Measurements from ENCODE around the gene FTO.

Gene FTO

GRCh38 chr16:53911513-53911912 lies 207.6 kb downstream of the FTO start:
- H3K4me3 ChIP-seq (ENCODE audit: low read depth, low read length): no peak overlapping the region
- DNase-seq (ENCODE audit: low read depth): no peak

DNA sequence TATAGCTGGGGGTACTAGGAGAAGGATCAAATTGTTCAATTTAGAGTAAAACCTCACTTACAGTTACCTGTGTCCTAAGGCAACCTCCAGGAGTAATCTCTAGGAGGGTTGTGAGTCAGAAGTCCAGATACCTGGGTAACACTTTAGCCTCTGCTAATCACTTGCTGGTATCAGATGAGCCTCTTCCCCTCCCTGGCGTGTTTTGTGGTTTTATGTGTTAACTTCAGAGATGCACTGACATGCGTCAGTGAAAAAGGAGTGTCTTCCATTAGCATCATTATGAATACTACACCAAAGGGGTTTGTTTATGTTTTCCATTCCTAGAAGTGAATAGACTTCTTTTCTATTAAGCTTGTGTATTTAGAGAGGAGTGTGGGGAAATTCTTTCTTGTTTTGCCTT lies 208.2 kb downstream of the FTO start:
- DNase-seq (ENCODE audit: low read depth): no peak

GRCh38 chr16:53913099-53913870 lies 209.3 kb downstream of the FTO start:
- H3K4me3 ChIP-seq (ENCODE audit: low read depth, low read length): no peak overlapping the region
- DNase-seq (ENCODE audit: low read depth): peak; percentile 97

More for the DNA sequence above, 208.2 kb downstream of the FTO start:
- no peak overlapping the region for H3K4me3 ChIP-seq (ENCODE audit: low read depth, low read length)

DNA sequence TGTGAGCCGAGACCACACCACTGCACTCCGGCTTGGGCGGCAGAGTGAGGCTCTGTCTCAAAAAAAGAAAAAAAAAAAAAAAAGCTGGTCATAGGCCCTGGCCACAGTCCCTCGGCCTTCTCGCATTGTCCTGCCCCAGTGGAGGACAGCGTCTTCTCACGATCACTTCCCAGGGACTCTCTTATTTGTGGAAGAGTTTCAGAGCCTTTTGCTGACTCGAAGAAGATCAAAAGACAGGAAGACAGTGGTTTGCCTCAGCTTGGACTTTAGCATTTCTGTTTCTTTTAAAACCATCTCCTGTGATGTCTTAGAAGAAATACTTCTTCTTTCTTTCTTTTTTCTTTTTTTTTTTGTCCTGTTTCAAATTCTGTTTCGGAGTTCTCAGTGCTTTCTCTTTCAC lies 210.0 kb downstream of the FTO start:
- DNase-seq (ENCODE audit: low read depth): no peak
- no peak overlapping the region for H3K4me3 ChIP-seq (ENCODE audit: low read depth, low read length)

DNA sequence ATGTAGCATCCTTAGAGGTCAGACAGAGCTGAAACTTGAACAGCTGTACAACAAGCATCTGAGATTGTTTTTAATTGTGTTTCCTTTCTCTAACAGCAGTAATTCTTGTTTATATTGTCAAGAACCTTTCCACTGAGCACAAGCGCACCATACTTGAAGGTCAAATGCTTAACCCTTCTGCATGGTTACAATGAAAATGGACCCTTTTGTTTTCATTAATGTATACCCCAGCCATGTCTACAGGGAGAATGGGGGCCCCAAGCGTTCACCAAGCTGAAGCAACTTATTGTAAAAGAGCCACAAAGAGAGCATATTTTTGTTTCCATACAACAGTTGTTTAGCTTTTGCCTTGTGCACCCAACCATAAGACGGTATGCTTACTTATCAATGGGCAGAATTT lies 210.8 kb downstream of the FTO start:
- no peak overlapping the region for H3K4me3 ChIP-seq (ENCODE audit: low read depth, low read length)
- no peak for DNase-seq (ENCODE audit: low read depth)

DNA sequence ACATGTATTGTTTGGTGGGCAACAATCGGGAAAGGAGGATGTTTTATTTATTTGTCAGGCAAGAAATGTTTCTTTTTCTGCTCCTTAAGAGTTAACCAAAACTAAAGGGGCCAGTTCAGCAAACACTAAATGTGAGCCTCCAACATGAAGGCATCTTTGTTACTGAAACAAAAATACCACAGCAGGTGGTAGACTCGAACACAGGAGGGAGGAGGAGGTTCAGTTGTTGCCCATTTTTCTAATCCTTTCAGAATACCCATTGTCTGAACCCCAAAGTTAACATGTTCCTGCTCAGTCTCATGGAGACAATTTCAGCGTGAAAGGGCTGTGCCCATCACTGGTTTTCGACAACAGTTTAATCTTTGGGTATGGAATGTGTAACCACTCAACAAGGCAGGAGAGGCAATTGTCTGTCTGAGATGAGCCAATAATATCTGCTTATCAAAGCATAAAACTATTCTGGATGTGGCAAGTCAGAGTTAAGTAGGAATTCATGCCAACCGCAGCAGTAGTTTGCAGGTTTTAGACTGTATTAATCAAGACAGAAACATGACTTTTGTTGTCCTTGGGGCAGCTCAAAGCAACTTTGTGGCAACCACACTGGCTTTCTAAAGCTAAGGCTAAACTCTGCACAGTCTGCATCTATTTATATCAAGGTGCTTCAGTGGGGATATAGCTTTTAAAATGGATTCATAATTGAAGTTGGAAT lies 211.7 kb downstream of the FTO start:
- no peak overlapping the region for H3K4me3 ChIP-seq (ENCODE audit: low read depth, low read length)
- no peak for DNase-seq (ENCODE audit: low read depth)

DNA sequence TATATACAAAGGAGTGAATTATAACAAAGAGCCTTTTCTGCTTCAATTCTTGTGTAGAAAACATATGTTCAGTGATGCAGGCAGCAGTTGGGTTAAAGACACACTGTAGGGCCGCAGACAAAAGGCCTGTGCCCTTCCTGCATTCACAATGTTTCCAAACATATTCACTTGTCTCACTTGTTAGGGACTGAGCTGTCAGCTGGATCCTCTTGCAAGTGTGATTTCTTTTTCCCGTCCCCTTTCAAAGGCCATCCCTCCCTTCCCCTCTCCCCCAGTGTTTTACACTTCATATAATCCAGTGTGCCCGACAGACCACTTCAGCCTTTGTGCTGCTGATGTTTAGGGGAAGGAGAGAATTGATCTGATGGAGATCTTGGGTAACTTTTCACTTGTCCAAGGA lies 217.0 kb downstream of the FTO start:
- DNase-seq (ENCODE audit: low read depth): no peak
- H3K4me3 ChIP-seq (ENCODE audit: low read depth, low read length): no peak overlapping the region

DNA sequence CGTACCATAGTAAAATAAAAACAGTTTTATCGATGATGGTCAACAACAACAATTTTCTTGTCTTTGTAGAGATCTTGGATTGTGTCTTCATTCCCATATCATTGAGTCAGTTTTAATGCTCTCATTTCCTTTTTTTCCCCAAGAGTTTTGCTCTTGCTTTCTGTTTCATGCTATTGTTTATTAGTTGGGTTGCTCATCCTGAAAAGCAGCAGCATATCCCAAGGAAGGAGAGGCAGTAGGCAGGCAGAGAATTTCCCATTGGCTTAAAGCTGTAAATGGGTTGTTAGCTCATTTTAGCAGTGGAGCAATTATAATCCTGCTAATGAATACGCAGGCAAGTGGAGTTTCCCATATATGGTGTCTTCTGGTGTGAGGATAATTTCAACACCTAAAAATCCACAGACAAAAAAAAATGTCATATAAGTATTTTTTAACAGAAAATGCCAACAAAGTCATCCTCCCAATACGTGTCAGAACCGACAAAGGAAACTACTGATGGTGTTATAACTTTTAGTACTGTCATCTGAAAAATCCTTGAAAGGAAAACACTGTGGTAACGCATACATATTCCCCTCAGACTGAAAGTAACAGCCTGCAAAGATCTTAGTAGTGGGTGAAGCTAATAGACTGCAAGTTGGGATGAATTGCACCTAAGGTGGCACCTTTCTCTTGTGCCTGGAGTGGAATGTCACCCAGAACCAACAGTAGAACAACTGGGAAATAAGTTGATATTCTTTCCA lies 218.3 kb downstream of the FTO start:
- no peak overlapping the region for H3K4me3 ChIP-seq (ENCODE audit: low read depth, low read length)
- DNase-seq (ENCODE audit: low read depth): no peak

GRCh38 chr16:53922807-53923571 lies 219.0 kb downstream of the FTO start:
- DNase-seq (ENCODE audit: low read depth): no peak
- H3K4me3 ChIP-seq (ENCODE audit: low read depth, low read length): no peak overlapping the region

- no peak overlapping the region for H3K4me3 ChIP-seq (ENCODE audit: low read depth, low read length)
- no peak for DNase-seq (ENCODE audit: low read depth)
Measured at GRCh38 chr16:53924331-53925106, 220.6 kb downstream of the FTO start.

GRCh38 chr16:53925107-53925410 lies 221.1 kb downstream of the FTO start:
- no peak overlapping the region for H3K4me3 ChIP-seq (ENCODE audit: low read depth, low read length)
- no peak for DNase-seq (ENCODE audit: low read depth)

DNA sequence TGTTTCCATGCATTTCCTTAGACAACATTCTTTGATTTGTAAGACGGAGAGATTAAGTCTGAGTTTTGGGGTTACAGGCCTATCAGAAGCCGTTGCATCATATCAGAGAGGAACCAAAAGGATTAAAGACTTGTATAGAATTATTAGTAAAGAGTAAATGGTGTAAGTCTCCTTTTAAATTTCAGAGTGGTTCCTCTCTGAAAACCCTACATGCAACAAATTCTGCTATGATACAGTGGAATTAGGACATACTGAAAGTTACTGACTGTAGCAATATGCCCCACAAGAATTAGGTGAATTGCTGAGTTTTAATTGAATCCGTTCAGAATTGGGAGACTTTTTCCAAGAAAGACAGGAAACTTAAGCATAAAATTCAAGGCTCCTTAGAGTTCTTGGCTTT lies 221.6 kb downstream of the FTO start:
- no peak for DNase-seq (ENCODE audit: low read depth)
- H3K4me3 ChIP-seq (ENCODE audit: low read depth, low read length): no peak overlapping the region

DNA sequence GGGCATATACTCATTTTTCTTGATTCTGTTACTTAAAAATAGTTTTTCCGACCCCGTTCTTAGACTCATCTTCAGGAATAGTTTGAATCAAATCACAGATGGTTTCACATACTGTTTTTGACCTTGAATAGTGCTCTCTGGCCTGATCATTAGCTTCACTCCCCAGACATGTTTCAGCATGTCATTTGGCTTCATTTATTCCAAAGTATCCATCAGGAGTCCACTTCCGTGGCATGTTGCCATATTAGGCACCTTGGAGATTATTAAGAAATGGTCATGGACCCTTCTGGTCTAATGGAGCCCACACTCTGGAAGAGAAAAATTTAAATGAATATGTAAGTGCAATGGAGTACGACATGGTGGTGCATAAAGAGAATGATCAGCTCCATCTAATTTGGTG lies 222.3 kb downstream of the FTO start:
- H3K4me3 ChIP-seq (ENCODE audit: low read depth, low read length): no peak overlapping the region
- DNase-seq (ENCODE audit: low read depth): no peak

- no peak overlapping the region for H3K4me3 ChIP-seq (ENCODE audit: low read depth, low read length)
Measured at GRCh38 chr16:53932975-53933374, 229.0 kb downstream of the FTO start.

DNA sequence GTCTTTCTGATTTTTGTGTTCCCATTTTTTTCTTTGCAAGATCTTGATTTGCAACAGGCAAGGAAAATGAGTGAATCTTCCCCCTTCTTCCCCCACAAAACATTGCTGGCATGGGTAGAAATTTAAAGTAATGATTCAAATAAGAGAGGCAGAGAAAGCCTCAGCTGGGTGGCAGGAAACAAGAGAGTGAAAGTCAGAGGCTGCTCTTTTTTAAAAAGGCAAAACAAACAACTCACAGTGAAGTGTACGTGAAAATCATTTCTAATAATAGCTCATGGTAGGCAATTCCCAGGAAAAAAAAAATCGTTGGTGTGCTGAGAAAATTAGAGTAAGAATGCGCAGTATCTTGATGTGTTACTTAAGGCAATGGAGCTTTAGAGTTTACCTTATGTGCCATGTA lies 229.5 kb downstream of the FTO start:
- no peak overlapping the region for H3K4me3 ChIP-seq (ENCODE audit: low read depth, low read length)
- DNase-seq (ENCODE audit: low read depth): no peak

More at GRCh38 chr16:53932975-53933374, 229.0 kb downstream of the FTO start:
- no peak for DNase-seq (ENCODE audit: low read depth)

- no peak for DNase-seq (ENCODE audit: low read depth)
- no peak overlapping the region for H3K4me3 ChIP-seq (ENCODE audit: low read depth, low read length)
Measured at GRCh38 chr16:53936052-53936451, 232.1 kb downstream of the FTO start.

DNA sequence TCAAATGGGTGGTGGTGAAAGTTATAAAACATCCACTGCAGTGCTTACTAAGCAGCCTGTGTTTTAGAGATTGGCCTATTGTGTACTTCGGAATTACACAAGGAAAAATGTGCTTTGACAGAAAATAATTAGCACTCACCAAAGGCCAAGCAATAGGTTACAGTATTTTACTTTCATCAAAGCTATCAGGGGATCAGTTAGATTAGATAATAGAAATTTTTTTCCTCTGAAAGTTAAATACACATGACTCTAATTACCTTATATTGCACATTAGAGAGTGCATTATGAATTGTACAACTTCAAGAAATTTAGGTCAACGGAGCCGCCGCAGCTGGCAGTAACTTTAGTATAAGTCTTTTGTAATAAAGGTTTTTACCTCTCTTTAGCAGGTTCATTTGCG lies 232.6 kb downstream of the FTO start:
- no peak for DNase-seq (ENCODE audit: low read depth)

GRCh38 chr16:53937161-53937880 lies 233.4 kb downstream of the FTO start:
- H3K4me3 ChIP-seq (ENCODE audit: low read depth, low read length): no peak overlapping the region
- DNase-seq (ENCODE audit: low read depth): no peak

More for the DNA sequence above, 232.6 kb downstream of the FTO start:
- H3K4me3 ChIP-seq (ENCODE audit: low read depth, low read length): no peak overlapping the region

DNA sequence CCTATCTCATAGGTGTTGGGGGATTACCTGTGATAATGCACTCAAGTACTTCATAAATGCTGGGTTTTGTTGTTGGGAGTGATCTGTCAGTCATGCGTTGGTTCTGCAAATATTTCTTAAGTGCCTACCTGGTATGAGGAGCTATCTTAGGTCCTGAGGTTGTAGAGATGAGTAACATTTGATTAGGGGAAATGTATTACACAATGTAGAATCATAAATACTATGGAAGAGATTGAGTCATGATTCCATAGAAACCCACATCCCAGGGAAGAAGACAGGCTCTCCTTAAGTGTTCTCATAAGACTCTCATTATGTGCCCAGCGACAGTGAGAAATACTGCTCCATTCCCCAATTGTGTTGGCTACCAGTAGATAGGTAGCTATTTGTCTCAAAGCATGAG lies 240.1 kb downstream of the FTO start:
- no peak for DNase-seq (ENCODE audit: low read depth)

More for the DNA sequence above, 240.1 kb downstream of the FTO start:
- no peak overlapping the region for H3K4me3 ChIP-seq (ENCODE audit: low read depth, low read length)
